ENCODE results near the gene TMEM175.

DNA sequence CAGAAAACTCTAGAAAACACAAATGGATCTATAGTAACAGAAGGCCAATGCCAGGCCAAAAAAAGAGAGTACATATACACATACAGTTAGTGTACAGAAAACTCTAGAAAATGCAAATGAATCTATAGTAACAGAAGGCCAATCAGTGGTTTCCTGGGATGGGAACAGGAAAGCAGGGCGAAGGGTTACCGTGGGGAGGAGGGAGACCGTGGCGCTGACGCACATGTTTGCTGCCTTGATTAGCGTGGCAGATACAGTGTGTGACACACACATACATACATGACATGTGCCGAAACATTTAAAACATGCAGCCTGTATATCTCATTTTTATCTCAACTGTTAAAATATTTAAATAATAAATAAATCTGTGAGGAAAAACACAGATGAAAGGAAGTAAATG lies 14.8 kb upstream of the TMEM175 start:
- no peak for TF ChIP-seq POLR2AphosphoS5 (IDR thresholded peaks at IDR 0.05)
- no peak for TF ChIP-seq CTCF (IDR thresholded peaks at IDR 0.05)
- TF ChIP-seq EP300 (IDR thresholded peaks at IDR 0.05) = no peak
- no peak for TF ChIP-seq POLR2A (IDR thresholded peaks at IDR 0.05)
